Activated CD8-positive, alpha-beta memory T cell treated with anti-CD3 and anti-CD28 coated beads for 48 hours (primary cell): ENCODE measurements around the gene ZNF681.
"Not testable (repeated sequence)": the region's sequence is repeated elsewhere in the genome, so short reads cannot be mapped to it uniquely, and the experiment has no call there.

ENCODE experiments used
- DNase-seq, 3 experiments: peaks; one replicate each; pipeline ENCODE4 v3.0.0-alpha.2; 2020; ENCODE audit warnings: low read depth in 2 of 3, low spot score in 2 of 3

Gene ZNF681

DNA sequence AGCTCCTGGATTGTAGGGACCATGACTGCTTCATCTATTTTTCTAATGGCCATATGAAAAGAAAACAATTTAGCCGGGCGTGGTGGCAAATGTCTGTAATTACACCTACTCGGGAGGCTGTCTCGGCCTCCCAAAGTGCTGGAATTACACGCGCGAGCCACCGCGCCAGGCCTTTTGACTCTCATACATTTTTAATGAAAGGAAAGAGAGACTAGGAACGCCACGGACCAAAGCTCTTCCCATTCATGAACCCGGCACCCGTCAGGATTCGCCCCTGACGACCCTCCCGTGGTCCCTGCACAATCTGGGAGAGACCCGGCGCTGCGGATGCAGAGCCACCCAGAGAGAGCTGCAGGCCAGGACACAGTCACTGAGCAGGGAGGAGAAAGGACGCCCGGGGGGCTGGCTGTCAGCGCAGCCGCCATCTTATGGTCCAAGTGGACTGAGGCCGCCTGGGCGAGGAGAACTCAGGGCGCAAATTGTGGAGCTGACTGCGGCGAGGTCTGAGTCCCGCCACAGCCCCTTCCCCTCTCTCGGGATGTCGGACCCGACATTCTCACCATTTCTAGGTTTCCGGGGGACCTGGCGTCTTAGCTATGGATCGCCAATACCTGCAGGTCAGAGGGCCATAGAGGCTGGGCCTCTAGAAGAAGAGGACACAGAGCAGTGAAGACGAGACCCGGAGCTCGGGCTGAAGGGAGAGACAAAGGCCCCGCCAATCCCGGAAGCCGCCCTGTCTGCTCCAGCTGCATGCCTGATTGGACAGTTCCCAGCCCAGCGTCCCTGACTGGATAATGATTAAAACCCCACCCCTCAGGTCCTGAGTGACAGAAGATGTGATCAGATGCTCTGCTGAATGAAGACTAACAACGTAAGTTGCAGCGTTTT lies at the start of gene ZNF681:
Gene ZNF681 (minus strand): TSS at position 705 of the 888 bp plus-strand sequence. CDS start 142 bp downstream, at position 563.
- peak; percentile 34 to 68 (median 66) for DNase-seq

DNA sequence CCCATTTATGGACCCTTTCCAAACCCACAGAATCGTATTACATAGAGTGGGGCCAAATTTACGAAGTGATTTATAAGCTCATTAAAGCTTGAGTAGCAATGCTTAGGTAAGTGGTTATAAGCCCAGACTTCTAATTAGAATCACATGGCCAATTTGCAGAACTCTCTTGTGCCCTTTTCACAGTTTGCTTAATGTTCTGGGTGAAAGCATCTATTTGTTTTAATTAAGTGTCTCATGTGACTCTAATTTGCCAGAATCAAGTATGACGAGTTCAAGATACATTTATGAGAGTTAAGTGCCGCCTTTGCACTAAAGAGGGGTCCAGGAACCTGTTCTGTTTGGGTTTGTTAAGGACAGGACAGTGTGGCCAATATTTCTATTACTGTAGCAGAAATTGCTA lies 46.0 kb upstream of the ZNF681 start:
- DNase-seq = no peak

DNA sequence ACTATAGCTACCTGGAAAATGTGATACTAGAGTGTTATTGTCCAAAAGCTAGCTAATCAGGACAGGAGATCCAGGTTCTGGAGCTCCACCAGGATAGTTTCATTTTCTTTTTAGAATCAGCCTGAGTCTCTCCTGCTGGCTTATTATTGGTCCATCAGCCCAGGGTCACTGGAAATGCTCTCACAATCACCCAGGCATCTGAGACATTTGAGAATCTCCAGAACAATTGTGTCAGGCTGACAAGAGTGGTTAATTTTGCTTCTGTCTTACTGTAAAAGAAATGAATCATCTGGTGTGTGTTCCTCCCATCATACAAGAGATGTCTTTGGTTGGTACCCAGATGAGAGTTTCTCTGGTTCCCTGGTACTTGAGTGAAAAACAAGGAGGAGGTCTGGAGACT lies 43.6 kb upstream of the ZNF681 start:
- DNase-seq = no peak

GRCh38 chr19:23801803-23802202 lies 43.1 kb upstream of the ZNF681 start:
- DNase-seq = no peak

DNA sequence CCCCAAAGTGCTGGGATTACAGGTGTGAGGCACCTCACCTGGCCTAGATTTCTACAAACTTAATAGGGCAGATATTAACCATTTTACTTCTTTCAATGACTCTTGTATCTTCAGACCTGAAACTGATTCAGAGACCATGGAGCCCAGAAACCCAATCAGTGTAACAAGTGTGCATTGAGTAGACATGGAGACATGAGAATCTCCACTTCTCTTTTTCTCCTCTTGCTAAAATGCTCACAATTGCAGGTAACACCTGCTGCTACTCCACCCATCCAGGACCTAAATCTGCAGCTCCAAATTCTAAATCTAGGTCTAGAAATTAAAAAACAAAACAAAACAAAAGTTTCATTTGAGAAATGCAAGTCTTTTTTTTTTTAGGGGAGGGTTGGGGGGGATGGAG lies 42.2 kb upstream of the ZNF681 start:
- no peak for DNase-seq

GRCh38 chr19:23800271-23800670 lies 41.6 kb upstream of the ZNF681 start:
- DNase-seq = no peak

GRCh38 chr19:23799321-23799720 lies 40.6 kb upstream of the ZNF681 start:
- no peak for DNase-seq

DNA sequence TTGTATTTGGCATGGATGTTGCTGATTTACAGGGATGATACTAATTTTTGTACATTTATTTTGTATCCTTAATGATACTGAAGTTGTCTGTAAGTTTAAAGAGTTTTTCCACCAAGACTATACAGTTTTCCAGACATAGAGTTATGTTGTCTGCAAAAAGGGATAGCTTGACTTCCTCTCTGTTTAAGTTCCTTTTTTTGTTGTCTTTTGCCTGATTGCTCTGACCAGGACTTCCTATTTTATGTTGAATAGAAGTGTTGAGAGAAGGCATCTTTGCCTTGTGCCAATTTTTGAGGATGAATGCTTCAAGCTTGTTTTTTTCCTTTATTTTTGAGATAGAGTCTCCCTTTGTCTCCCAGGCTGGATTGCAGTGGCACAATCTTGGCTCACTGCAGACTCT lies 36.8 kb upstream of the ZNF681 start:
- DNase-seq = no peak

DNA sequence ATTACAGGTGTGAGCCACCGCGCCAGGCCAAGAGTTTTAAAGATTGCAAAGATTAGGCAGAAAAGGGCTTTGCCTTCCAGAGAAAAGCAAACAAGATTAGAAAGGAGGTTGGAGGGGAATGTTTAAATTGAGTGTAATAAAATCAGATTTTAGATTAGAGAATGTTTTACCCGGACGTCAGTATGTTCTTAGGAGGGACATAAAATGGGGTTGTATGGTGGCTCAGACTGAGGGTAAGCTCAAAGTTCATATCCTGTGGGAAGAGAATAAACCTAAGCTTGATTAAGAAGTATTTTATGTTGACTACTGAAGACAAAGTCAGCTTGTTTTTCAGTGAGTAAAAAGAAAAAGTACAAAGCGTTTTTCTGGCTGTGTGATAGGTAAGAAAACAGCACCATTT lies 34.1 kb upstream of the ZNF681 start:
- no peak for DNase-seq

DNA sequence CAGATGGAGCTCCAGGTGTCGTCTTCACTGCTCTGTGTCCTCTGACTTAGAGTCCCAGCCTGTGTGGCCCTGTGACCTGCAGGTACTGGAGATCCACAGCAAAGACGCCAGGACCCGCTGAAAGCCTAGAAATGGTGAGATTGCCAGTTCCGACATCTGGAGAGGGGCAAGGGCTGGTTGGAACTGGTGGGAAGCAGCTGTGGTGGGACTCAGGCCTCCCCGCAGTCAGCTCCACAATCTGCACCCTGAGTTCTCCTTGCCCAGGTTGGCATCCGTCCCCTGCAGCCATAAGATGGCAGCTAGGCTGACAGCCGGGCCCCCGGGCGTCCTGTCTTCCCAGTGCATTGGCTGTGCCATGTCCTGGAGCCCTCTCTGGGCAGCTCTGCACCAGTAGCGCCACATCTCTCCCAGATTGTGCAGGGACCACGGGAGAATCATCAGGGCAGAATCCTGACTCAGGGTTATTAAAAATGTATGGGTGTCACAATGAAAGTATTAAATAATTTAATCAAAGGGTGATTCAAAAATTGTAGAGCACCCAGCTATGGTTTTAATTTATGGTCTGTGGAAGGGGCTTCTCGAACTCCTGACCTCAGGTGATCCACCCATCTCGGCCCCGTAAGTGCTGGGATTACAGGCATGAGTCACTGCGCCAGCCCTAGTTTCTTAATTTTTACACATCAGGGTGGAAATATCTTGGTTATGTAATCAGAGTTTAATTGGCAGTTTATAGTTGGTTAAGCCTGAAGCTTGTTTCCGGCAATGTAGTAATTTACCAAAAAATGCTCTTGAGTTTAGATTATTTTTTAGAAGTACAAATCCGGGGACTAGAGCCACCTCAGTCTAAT lies 32.2 kb upstream of the ZNF681 start:
- no peak for DNase-seq

- no peak for DNase-seq
Measured at GRCh38 chr19:23789246-23789645, 30.6 kb upstream of the ZNF681 start.

- DNase-seq = no peak
Measured at GRCh38 chr19:23788411-23788810, 29.7 kb upstream of the ZNF681 start.

DNA sequence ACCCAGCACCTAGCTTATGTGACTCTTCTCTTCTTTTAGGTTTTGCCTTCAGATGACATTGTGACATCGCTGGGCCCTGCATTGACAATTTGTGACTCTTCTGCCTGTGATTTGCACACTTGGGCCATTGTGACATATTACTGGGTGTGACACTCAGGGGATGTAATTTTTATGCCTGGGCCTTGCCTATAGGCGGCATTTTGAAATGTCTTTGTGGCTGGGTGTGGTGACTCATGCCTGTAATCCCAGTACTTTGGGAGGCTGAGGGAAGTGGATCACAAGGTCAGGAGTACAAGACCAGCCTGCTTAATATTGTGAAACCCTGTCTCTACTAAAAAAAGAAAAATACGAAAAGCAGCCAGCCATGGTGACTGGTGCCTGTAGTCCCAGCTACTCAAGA lies 28.4 kb upstream of the ZNF681 start:
- DNase-seq = no peak

GRCh38 chr19:23785982-23786381 lies 27.3 kb upstream of the ZNF681 start:
- DNase-seq = no peak

DNA sequence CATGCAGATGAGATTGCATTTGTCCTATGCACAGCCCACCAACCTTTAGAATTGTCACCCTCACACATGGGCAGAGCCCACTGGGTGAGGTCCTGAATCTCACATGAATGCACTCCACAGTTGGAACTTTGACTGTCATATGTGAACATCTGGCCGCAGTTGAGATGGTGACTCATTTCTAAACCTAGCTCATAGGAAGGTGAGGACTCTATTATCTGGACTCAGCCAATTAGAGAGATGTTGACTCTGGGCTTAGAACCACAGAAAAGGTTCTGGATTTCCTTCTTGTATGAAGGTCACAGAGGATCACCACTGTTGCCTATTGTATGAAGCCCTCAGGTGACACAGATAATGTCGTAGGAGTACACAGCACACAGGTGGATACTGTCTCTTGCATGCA lies 25.6 kb upstream of the ZNF681 start:
- no peak for DNase-seq

DNA sequence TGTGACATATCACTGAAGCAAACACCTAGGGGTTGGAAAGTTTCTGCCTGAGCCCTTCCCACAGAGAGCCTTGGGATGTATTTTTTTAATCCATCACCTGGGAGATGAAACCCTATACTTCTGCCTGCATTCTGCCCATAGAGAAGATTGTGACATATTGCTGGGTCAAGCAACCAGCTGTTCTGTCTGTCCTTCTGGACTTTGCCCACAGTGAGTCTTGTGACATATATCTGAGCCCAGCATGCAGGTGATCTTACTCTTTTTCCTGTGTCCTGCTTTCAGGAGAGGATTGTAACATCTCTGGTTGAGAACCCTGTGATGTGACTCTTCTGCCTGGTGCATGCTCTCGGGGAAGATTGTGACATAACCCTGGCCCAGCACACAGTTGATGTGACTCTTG lies 24.9 kb upstream of the ZNF681 start:
- no peak for DNase-seq

DNA sequence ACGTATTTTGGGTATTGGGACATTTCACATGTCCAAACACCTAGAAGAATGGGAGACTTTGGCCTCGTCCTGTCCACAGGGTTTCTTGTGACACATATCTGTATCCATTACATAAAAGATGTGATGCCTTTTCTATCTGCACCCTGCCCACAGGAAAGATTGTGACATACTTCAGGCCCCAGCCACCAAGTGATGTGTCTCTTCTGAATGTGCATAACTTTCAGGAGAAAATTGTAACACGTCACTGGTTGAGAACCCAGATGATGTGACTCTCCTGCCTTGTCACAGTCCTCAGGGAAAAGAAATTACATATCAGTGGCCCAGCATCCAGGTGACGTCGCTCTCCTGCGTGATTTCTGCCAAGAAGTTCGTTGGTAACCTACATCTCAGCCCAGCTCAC lies 21.0 kb upstream of the ZNF681 start:
- DNase-seq = no peak

DNA sequence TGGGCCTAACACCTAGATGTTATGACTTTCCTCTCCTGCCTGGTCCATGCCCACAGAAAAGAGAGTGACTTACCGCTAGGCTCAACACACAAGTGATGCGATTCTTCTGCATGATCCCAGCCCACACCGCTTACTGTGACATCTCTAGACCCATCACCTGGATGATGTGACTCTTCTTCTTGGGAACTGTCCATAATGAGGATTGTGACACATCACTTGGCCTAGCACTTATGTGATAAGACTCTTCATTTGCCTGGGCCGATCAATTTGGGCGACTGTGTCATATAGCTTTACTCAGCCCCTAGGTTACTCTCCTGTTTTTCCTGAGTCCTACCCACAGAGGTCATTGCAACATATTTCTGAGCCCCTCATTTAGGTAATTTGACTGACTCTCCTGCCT lies 19.9 kb upstream of the ZNF681 start:
- no peak for DNase-seq

DNA sequence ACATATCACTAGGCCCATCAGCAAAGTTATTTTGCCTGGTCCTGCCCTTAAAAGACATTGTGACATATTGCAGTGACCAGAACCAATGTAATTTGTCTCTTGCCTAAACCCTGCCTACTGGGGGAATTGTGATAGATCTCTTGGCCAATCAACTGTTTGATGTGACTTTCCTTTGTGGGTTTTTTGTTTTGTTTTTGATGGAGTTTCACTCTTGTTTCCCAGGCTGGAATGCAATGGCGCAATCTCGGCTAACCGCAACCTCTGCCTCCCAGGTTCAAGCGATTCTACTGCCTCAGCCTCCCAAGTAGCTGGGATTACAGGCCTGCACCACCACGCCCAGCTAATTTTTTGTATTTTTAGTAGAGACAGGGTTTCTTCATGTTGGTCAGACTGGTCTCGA lies 19.3 kb upstream of the ZNF681 start:
- not testable (repeated sequence) for DNase-seq

GRCh38 chr19:23777216-23777615 lies 18.5 kb upstream of the ZNF681 start:
- DNase-seq = no peak

DNA sequence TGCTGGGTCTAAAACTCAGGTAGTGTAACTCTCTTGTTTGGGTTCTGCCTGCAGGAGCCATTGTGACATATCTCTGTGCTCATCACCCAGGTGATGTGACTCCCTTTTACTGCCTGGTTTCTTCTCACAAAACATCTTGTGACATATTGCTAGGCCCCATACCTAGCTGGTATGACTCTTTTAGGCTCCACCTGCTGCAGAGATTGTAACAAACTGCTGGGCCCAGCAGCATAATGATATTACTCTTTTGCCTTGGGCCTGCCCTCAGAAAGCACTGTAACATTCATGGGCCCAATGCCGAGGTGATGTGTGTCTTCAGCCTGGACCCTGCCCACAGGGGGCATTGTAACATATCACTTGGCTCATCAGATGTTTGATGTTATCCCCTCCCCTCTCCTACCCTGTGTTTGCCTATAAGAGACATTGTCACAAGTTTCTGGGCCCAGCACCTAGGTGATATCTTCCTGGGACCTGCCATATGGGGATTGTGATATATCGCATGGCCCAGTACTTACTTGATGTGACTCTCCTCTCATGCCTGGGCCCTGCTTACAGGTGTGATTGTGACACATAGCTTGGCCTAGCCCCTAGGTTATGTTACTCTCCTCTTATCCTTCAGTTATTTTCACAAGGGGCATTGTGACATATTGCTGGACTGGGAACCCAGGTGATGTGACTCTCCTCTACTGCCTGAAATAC lies 18.0 kb upstream of the ZNF681 start:
- no peak for DNase-seq

DNA sequence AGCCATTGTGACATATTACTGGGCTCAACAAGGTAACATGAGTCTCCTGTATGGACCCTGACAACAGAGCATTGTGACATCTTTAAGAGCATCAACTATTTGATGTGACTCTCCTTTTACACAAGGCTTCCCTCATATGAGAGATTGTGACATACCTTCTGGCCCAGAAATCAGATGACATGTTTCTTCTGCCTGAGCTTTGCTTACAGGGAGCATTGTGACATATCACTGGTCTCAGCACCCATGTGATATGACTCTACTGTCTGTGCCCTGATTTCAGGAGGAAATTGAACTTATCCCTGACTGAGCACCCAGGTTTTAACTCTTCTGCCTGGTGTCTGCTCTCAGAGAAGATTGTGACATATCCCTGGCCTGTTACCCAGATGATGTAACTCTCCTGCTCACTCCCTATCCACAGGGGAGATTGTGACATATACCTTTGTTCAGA lies 15.9 kb upstream of the ZNF681 start:
- no peak for DNase-seq
